Measurements from ENCODE around the gene LRRC4C. TPM values are rescaled to one million over a fixed set of nuclear protein-coding genes. Genes with fewer than 3 reads are reported as not detected.

LRRC4C gene
- total RNA-seq, 1 donor from 2014 or later, result 1.2 TPM

- TF ChIP-seq CTCF (IDR thresholded peaks at IDR 0.05; ENCODE audit: unreplicated experiment), result no peak
- no peaks in the 10 kb centered on the region for H3K27me3 Mint-ChIP-seq (ENCODE audit: unreplicated experiment)
- no peak overlapping the region for H3K4me3 Mint-ChIP-seq (ENCODE audit: unreplicated experiment)
- no peak overlapping the region for H3K27ac Mint-ChIP-seq (ENCODE audit: unreplicated experiment)
- no peaks in the 10 kb centered on the region for H3K36me3 Mint-ChIP-seq (ENCODE audit: low read depth, unreplicated experiment)
- H3K9me3 Mint-ChIP-seq (ENCODE audit: unreplicated experiment), result no peaks in the 10 kb centered on the region
- DNase-seq (ENCODE audit: low spot score), result no peak
- H3K4me1 Mint-ChIP-seq (ENCODE audit: unreplicated experiment), result no peaks in the 10 kb centered on the region
These were observed 696.4 kb downstream of the LRRC4C start for GRCh38 chr11:40763046-40763445.

GRCh38 chr11:40759341-40759740 is 700.1 kb downstream of the LRRC4C start:
- Mint-ChIP-seq H3K36me3 (ENCODE audit: low read depth, unreplicated experiment) (no peaks in the 10 kb centered on the region), H3K9me3 (ENCODE audit: unreplicated experiment) (no peaks in the 10 kb centered on the region), H3K4me3 (ENCODE audit: unreplicated experiment) (no peak overlapping the region), H3K27ac (ENCODE audit: unreplicated experiment) (no peak overlapping the region), H3K27me3 (ENCODE audit: unreplicated experiment) (no peaks in the 10 kb centered on the region), H3K4me1 (ENCODE audit: unreplicated experiment) (no peaks in the 10 kb centered on the region)
- no peak for DNase-seq (ENCODE audit: low spot score)
- no peak for TF ChIP-seq CTCF (IDR thresholded peaks at IDR 0.05; ENCODE audit: unreplicated experiment)

- Mint-ChIP-seq H3K4me1 (ENCODE audit: unreplicated experiment) (no peaks in the 10 kb centered on the region), H3K36me3 (ENCODE audit: low read depth, unreplicated experiment) (no peaks in the 10 kb centered on the region), H3K4me3 (ENCODE audit: unreplicated experiment) (no peak overlapping the region), H3K9me3 (ENCODE audit: unreplicated experiment) (no peaks in the 10 kb centered on the region), H3K27ac (ENCODE audit: unreplicated experiment) (no peak overlapping the region), H3K27me3 (ENCODE audit: unreplicated experiment) (no peaks in the 10 kb centered on the region)
- DNase-seq (ENCODE audit: low spot score), result no peak
- no peak for TF ChIP-seq CTCF (IDR thresholded peaks at IDR 0.05; ENCODE audit: unreplicated experiment)
These were observed 705.2 kb downstream of the LRRC4C start for GRCh38 chr11:40754297-40754696.

GRCh38 chr11:40746282-40746681 is 713.2 kb downstream of the LRRC4C start:
- H3K4me1 Mint-ChIP-seq (ENCODE audit: unreplicated experiment), result no peaks in the 10 kb centered on the region
- no peak for DNase-seq (ENCODE audit: low spot score)
- H3K36me3 Mint-ChIP-seq (ENCODE audit: low read depth, unreplicated experiment), result no peaks in the 10 kb centered on the region
- H3K9me3 Mint-ChIP-seq (ENCODE audit: unreplicated experiment), result no peaks in the 10 kb centered on the region
- H3K4me3 Mint-ChIP-seq (ENCODE audit: unreplicated experiment), result no peak overlapping the region
- H3K27me3 Mint-ChIP-seq (ENCODE audit: unreplicated experiment), result no peaks in the 10 kb centered on the region
- no peak overlapping the region for H3K27ac Mint-ChIP-seq (ENCODE audit: unreplicated experiment)
- TF ChIP-seq CTCF (IDR thresholded peaks at IDR 0.05; ENCODE audit: unreplicated experiment), result no peak

- Mint-ChIP-seq H3K9me3 (ENCODE audit: unreplicated experiment) (no peaks in the 10 kb centered on the region), H3K36me3 (ENCODE audit: low read depth, unreplicated experiment) (no peaks in the 10 kb centered on the region), H3K27me3 (ENCODE audit: unreplicated experiment) (no peaks in the 10 kb centered on the region), H3K27ac (ENCODE audit: unreplicated experiment) (no peak overlapping the region), H3K4me3 (ENCODE audit: unreplicated experiment) (no peak overlapping the region), H3K4me1 (ENCODE audit: unreplicated experiment) (no peaks in the 10 kb centered on the region)
- no peak for DNase-seq (ENCODE audit: low spot score)
- TF ChIP-seq CTCF (IDR thresholded peaks at IDR 0.05; ENCODE audit: unreplicated experiment), result no peak
These were observed 727.3 kb downstream of the LRRC4C start for GRCh38 chr11:40732132-40732531.
